ENCODE measurements around the gene EVC.

EVC gene

GRCh38 chr4:5709207-5709575, 1.8 kb upstream of the EVC start:
- no peak for DNase-seq

GRCh38 chr4:5710065-5710960, 688 bp upstream of the EVC start:
- no peak for DNase-seq

- DNase-seq, result no peak
These were observed 631 bp downstream of the EVC start for GRCh38 chr4:5711479-5712184.

GRCh38 chr4:5712517-5712916, 1.5 kb downstream of the EVC start:
- DNase-seq, result peak; percentile 3

- DNase-seq, result no peak
These were observed 1.9 kb downstream of the EVC start for GRCh38 chr4:5712931-5713330.

- DNase-seq, result no peak
These were observed 2.9 kb downstream of the EVC start for GRCh38 chr4:5713861-5714260.

- no peak for DNase-seq
These were observed 4.4 kb downstream of the EVC start for GRCh38 chr4:5715357-5715756.

- DNase-seq, result no peak
These were observed 5.4 kb downstream of the EVC start for GRCh38 chr4:5716391-5716790.

GRCh38 chr4:5717449-5718158, 6.6 kb downstream of the EVC start:
- no peak for DNase-seq

DNA sequence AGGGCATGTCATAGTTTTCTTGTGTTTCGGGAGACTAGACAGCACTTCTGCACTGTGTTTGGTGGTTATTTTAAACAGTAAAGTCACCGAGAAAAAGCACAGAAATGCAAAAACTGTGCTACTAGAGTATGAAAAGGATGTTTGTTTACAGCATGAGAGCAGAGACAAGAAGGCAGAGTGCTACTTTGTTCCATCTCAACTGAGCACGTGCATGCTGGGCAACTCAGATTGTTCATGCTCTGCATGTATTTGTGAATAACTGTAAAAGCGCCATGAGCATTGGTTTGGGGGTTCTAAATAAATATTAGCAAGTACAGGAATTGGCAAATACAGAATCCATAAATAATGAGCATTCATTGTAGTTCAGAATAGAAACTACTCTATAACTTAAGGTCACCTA, 7.4 kb downstream of the EVC start:
- DNase-seq, result no peak

DNA sequence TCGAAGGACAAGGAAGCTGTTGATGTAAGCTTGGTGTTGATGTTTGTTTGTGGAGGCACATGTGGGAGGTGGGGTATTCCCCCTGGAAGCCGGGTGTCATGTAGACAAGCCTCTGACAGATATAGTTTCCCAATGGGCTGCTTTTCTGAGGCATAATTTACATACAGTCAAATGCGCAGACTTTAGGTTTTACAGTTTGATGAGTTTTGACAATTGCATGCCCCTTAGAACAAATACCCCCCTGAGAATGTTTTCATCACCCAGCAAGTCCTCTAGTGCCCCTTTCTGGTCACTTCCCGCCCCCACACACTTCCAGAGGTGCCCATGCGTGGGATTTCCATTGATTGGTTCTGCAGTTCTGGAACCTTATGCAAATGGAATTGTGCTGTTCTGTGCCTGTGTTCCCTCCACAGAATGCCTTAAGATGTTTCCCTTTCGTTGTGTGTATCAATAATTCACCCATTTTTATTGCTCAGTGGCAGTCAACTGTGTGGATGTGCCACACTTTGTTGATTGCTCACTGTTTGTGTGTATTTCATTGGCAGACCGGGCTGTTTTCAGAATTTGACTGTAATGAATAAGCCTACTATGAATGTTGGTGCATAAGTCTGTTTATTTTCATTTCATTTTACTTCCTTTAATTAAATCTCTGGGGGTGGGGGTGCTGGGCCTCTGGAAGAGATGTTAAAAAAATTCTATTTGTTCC, 8.5 kb downstream of the EVC start:
- peak; percentile 46 for DNase-seq

DNA sequence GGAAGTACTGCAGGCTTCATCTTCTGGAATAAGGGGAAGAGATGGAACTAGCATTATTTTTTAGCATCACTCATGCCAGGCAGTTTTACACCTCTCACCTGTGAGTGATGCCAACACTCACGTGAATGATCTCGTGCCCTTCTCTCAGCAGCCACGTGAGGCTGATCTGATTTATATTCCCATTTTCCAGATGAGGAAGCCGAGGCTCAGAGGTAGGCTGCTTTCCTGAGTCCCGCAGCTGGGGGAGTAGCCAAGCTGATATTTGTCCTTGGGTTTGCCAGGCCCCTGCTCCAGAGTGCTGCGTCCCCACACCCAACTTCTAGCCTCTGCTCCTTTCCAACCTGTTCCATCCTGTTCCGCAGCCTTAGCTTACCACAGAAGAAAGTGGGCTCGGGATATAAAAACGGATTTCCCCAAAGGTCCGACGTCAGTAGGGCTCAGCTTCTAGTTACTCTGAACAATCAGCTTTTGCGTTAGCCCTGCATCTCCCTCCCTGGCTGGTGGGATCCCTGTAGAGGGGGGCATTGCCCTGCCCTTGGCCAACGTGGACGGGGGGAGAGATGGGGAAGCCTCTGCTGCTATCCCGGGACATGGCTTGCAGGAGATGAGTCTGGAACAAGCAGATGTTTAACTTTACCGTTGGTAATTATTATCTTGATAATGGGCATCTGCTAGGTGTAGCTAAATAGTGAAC, 9.3 kb downstream of the EVC start:
- DNase-seq, result no peak

DNA sequence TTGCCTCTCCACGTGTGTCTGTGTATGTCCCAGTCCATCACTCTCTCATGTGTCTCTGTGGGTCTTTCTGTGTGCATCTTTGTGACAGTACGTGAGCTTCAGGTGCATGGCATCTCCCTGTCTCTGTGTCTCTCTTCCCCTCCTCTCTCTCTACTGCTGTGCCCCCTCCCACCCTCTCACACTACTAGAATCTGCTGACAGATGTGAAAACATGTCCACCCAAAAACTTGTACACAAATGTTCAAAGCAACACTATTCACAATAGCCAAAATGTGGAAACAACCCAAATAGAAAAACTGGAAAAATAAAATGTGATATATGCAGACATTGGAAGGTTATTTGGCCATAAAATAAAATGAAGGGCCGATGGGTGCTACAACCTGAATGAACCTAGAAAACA, 10.0 kb downstream of the EVC start:
- no peak for DNase-seq

DNA sequence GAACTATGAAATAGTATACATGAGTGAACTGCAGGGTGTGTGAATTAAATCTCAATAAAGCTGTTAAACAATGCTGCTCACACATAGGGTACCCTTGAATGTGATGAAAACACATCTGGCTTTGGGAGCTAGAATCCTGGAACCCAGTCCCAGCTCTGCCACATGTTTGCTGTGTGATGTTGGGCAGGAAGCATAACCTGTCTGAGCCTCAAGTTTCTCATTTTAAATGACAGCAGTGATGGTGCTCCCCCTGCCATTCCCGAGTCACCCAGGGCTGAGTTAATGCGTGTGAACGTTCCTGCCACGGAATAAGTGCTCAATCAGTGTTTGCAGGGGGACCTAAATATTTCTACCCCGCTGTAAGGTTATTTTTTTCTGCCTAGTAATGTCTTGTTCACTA, 10.9 kb downstream of the EVC start:
- DNase-seq, result no peak

DNA sequence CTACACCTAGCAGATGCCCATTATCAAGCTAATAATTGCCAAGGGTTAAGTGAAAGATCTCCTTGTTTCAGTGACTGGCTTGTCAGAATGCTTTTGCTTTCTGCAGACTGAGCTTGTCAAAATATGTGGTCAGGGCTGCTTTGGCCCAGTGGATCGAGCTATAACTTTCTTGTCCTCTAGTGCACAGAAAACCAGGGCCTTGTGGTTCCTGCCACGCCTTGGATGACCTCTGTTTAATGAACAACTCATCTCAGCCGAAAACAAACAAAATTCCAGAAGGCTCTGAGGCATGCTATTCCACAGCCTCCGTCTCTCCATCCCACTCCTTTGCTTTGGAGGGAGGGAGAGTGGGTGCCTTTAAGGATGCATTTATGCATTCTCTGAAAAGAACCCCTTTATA, 11.3 kb downstream of the EVC start:
- no peak for DNase-seq

DNA sequence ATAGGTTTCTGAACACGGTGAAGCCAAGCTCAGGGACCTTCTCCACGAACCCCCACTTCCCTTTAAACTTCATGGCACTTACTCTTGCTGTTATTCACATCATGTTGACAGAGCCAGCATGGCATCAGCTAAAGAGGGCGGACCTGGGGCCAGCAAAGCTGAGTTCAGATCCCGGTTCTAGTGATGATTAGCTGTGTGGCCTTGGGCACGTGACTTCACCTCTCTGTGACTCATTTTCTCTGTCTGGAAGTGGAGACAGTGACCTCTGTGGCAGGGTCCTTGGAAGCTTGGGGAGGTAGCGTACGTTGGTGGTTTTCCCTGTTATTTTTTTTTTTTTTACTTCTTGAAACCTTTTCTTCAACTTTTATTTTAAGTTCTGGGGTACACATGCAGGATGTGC, 13.4 kb downstream of the EVC start:
- DNase-seq, result no peak

DNA sequence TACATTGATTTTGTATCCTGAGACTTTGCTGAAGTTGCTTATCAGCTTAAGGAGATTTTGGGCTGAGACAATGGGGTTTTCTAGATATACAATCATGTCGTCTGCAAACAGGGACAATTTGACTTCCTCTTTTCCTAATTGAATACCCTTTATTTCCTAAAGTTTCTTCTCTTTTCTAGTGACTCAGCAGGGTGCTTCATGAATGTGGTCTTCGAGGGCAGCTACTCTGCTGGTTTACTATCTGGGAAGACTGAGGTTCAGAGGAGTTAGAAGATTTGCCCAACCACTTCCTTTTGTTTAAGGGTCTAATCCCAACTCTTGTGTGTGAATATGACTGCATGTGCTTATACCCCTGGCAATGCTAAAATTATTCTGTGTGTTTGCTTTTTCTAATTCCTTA, 17.4 kb downstream of the EVC start:
- peak; percentile 45 for DNase-seq

GRCh38 chr4:5730436-5730835, 19.4 kb downstream of the EVC start:
- DNase-seq, result no peak

DNA sequence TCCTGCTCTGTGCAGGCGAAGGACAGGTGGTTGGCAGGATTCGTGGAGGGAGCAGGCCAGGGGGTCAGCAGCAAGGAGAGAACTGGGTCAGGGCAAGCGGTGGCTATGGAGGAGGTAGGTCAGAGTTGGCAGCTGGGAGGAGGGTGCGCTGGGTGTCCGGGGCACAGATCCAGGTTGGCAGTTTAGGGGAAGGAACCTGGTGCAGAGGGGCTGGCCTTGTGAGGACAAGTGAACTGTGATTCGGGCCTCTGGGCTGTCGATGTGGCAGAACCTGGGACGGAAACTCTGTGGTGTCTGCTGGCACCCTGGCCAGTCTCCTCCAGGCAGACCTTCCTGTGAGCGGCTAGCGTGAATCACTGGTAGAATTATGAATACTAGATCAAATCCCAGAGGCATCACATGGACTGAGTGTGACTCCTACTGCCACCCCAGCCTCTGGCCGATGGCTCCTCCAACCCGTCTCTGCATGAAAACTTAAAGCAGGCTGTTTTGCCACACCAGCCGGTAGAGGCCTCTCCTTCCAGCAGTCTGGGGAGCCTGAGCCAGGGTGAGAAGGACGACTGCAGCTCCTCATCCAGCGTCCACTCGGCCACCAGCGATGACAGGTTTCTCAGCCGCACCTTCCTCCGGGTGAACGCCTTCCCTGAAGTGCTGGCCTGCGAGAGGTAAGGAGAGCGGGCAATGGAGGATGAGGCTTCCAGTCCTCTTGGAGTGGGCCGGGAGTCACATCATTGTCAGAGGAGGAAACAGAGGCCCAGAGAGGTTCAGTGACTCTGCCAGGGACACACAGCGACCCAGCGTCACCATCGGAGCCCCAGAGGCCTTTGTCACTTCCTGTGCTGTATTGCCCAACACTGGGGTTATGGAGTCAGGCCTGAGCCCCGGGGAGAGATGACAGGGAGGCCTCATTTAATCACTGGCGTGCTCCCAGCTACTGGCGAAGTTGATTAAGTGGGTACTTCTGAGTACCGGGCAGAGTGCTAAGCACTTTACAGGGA, 20.3 kb downstream of the EVC start:
- DNase-seq, result peak; percentile 46

DNA sequence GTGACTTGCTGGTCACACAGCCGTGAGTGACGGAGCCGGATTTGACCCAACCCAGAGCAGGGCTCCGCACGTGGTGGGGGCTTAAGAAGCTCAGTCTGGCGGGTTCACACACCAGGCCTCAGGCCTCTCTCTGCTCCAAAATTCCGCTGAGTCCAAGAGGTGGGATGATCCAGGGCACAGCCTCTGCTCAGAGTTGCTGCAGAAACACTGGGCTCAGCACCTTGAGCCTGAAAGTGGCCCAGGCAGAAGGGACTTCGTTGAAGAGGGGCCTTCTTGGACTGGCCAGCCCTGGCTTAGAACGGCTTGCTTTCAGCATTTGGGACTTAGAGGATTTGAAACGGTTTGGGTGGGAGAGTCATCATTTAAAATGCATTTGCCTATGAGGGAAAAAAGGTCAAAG, 21.2 kb downstream of the EVC start:
- DNase-seq, result no peak

GRCh38 chr4:5734853-5735252, 23.9 kb downstream of the EVC start:
- no peak for DNase-seq

All from inflammatory macrophage treated with lipopolysaccharide for 4 hours (primary cell).